GM21786 (cell line): ENCODE results near the gene BCAP31.
"Not testable (repeated sequence)": the region's sequence is repeated elsewhere in the genome, so short reads cannot be mapped to it uniquely, and the experiment has no call there.

Source experiments
- ATAC-seq: cut with Tn5 transposase; IDR thresholded peaks from one replicate; pipeline ENCODE4 v1.9.1; 2021; ENCODE audit not compliant: unreplicated experiment

The BCAP31 gene

DNA sequence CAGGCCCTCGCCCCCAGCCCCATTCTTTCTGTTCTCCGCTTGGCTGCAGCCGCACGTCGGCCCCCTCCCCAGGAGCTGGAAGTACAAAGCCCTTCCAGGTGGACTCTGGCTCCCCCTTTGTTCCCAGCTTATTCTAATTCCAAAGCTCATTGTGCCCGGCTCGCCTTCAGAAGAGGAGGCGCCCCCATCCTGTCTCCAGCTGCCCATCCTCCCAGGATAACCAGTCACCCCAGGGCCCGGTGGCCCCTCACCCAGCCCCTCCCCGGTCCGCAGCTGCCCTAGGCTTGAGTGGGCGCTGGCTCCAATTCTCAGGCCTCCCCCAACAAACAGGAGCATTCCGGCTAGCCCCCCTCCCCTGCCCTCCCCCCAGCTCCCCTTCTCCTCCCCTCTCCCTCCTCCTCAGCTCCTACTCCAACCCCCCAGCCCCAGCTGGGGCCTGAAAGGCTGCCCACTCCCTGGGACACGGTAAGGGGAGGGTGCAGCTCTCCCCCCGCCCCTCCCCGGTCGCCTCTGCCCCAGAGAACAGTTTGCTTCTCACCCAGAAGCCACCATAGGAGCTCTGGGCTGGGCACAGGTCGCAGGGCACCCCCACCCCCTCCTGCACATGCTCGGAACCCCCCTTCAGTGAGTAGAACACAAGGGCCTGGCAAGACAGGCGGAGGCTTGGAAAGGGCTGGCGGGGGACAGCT lies 39.6 kb downstream of the BCAP31 start:
- no peak for ATAC-seq

DNA sequence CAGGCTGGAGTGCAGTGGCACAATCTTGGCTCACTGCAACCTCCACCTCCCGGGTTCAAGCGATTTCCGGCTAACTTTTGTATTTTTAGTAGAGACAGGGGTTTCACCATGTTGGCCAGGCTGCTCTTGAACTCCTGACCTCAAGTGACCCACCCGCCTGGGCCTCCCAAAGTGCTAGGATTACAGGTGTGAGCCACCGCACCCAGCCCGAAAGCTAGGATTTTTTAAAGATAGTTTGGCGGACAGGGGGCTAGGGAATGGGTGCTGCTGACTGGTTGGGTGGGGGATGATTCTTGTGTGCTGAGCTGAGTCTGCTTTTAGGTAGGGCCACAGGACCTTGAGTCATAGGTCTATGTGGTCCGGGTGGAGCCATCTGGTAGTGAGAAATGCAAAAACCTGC lies 40.7 kb downstream of the BCAP31 start:
- not testable (repeated sequence) for ATAC-seq

DNA sequence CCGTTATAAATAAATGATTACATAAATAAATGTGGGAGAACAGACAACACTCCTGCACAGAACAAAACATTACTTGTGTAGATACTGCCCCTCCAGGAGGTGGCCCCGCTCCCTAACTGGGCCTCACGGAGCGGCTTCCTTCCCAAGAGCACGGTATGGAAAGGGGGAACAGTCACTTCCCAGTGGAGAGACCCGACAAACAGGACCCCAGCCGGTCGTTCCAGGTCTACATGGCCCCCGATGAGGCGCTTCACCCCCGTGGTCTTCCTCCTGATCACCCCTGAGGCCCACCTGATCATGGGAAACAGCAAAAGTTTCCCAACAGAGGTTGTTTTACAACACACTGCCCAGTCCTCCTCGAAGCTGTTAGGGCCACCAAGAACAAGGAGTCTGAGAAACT lies 43.0 kb downstream of the BCAP31 start:
- no peak for ATAC-seq

DNA sequence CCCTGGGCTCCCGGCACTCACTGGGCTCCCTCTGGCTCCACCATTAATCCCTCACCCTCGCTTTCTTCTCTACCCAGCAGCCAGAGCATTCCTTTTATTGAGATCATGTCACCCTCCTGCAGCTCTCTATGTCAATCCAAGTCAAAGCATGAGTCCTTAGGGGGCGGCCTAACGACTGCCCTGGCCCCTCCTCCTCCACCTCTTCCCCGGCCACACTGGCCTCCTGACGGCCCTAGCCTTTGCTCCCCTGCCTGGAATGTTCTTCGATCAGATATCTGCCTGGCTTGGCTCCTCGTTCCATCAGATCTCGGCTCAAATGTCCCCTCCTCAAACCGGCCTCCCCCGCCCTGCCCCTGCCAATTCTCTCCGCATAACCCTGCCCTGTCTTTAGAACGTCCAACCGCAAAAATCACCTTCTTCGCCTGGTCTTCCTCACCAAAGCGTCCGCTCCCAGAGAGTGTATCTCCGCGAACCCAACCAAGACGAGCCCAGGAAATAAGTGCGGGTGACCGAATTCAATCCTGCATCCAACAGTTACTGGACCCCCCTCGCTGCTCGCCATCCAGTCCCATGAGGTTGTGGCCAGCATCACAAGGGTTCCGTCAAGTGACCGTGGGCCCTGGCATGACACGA lies 49.9 kb downstream of the BCAP31 start:
- ATAC-seq: no peak

DNA sequence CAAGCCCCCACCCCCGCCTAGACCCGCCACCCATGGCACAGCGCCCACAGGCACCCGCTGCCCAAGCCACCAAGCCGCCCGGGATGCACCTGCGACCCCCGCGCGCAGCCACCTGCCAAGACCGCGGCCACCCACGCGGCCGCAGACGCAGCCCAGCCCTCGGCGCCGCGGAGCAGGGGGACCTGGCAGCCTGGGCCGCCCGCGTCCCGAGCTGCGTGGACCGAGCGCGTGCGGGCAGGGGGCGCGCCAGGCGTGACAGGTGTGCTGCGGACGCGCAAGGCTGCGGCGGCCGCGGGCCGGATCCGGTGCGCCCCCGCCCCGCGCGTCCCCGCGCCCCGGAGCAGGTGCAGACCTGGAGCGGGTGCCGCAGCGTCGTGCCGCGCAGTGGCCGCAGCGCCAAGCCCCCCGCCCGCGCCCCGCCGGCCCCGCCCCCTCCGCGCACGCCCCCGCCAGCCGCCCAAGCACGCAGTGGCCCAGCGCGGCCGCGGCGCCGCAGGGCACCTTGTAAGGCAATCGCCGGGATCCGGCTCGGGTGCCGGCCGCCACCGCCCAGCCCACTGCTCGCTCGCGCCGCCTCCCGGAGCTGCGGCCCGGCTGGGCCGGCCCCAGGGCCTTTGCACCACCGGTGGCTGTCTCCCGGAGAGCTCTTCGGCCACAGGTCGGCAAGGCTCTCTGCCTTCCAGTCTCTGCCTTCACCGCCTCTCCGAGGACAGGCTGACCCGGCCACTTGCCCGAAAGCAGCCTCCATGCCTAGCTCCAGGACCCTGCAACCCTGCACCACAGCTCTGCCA lies 50.6 kb downstream of the BCAP31 start, which contains the start of gene PNCK:
Gene PNCK (minus strand): TSS at position 386 of the 791 bp plus-strand sequence. CDS start 737 bp downstream, outside the sequence.
- ATAC-seq: no peak

DNA sequence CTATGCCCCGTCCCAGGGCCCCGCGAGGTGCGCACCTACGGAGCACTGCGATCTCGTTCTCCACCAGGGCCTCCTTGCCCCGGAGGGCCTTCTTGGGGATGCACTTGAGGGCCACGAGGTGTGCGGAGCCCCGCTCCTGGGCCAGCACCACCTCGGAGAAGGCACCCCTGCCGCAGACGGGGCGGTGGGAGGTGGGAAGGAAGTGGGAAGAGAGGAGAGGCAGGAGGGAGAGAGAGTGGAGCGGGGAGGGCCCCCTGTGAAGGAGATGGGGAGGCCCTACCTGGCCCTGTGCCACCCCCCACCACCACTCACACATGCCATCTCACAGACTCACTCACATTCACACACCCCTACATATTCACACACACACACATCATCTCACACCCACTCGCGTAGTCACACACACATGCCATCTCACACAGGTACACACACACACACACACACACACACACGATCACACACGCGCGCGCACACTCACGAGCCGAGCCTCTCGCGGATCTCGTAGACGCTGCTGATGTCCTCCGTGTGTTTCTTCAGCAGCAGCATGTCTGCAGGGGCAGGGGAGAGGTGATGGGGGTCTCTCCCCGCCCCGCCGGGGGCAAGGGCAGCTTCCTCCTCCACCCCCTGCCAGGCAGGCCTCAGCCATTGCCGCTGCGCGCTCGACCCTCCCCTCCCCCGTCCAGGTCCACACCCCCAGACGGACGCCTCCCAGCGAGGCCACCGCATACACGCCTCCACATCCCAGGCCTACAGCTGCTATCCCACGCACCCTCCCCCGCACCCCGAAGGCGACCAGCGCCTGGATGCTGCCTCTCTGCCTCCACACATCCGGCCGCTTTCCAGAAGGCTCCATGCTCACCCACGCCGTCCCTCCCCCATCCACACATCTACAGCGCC lies 51.4 kb downstream of the BCAP31 start:
- ATAC-seq: no peak

DNA sequence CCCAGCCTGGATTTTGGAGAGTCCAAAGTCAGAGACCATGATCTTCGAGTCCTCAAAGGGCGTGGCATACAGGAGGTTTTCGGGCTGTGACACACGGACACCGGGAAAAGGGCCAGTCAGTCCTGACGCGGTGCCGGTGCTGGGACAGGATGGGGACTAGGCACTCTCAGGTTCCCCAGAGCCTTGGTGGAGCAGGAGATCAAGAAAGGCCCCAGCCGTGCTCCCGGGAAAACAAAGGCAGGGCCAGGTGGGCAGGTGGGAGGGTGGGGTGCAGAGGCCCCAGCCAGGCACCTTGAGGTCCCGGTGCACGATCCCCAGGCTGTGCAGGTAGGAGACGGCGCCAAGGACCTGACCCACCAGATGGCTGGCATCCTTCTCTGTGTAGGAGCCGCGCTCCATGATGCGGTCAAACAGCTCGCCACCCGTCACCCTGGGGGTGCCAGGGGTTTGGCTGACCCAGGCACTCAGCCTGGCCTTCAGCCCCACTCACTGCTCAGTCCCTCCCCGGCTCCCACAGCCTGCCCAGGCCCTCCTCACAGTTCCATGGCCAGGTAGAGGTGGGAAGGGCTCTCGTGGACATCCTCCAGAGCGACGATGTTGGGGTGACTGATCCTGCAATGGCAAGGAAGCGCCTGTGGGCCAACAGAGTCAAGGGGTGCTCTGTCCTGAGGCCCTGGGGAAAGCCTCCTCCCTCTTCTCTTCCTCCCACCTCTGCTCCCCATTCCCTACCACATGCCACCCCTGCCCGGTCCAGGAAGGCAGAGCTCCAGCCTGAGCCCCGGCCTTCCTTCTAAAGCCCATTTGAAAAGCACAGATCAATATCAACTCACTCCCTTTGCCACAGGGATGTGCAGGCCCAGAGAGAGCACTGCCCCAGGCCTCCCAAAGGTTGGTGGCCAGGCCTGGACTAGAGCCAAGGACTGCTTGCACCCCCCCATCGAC lies 52.3 kb downstream of the BCAP31 start:
- ATAC-seq: no peak

DNA sequence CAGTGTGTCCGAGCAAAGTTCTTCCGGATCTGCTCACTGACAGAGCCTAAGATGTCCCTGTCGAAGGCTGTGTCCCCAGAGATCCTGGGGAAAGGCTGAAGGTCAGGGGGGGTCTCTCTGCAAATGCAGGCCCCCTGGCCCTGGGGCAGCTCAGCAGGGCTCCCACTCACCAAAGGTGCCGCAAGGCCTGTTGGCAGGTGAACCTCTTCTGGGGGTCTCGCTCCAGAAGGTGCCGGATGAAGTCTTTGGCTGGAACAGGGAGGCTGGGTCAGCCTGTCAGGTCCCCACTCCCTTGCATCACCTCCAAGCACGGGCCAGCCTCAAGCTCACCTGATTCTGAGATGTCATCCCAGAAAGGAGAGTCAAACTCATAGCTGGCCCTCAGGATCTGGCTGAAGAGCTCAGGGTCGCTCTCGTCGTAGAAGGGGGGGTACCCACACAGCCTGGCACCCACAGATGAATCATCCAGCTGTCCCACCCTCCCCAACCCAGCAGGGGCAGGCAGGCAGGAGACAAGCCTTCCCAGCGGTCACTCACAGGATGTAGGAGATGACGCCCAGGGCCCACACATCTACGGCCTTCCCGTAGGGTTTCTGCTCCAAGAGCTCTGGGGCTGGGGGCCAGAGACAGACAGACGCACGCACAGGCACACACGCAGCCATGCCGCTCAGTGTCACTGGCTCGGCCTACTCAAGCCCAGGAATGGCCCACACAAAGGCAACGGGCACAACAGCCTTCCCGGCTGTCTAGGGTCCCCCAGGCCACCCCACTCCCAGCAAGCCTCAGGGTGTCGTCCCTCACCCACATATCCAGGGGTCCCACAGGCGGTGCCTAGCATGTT lies 53.2 kb downstream of the BCAP31 start:
- no peak for ATAC-seq

DNA sequence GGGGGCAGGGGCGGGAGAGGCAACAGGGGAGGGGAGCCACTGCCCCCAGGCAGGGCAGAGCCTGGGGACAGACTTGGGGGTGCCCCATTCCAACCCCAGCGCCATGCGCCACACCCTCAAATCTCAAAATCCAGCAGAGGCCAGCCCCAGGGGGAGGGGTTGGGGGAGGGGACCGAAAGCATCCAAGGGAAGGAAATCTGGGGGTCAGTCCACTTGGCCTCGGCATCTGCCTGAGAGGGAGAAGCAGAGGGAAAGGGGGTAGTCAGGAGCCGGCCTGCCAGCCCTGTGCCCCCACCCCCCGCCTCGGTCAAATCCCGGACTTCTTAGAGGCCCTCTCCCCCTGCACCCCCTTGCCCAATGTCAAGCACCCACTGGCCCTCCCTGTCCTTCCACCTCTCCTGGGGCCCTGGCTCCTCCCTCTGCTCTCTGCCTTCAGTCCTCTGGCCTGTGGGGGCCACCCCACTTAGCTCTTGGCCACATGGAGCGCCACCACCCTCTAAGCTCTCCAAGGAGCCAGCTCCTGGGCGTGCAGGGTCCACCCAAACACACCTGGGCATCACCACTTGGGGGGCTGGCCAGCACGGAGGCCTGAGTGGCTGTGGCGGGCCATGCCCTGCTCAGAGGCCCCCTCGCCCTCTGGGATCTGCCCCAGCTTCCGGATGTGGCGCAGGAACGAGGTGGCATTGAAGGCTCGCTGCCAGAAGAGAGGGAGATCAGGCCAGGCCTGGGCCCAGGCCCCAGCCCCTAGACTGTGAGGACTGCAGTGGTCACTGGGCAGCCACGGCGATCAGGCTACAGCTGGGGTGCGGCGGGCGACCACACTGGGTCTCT lies 54.1 kb downstream of the BCAP31 start:
- no peak for ATAC-seq

DNA sequence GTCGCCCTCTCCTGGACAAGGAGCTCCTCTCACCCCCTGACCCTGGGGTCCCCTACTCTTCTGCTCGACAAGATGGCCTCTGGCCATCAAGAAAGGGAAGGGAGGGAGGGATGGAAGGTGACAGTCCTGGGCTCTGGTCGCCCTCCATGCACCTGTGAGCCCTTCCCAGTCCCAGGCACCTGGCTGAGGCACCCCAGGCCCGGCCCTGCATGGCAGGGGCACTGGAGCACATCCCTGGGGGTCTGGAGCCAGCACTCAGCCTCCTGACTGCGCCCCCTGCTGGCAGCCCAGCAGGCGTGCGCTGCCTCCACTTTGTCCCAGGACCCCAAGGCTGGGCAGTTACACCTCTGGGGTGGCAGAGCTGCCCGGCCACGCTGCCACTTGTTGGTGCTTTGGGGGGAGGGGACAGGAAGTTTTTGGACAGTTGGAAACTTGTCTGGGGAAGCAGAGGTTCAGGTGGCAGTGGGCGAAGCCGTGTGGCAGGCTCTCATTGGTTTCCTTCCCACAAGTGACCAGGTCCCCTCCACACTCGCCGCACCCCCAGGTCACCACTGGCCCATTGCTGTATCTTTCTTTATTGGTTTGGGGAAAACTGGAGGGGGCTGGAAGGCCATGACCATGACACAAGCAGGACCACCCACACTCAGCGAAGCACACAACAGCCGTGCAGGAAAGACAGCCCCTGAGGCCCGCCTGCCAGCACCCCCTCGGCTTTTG lies 54.9 kb downstream of the BCAP31 start:
- peak; percentile 49 for ATAC-seq

DNA sequence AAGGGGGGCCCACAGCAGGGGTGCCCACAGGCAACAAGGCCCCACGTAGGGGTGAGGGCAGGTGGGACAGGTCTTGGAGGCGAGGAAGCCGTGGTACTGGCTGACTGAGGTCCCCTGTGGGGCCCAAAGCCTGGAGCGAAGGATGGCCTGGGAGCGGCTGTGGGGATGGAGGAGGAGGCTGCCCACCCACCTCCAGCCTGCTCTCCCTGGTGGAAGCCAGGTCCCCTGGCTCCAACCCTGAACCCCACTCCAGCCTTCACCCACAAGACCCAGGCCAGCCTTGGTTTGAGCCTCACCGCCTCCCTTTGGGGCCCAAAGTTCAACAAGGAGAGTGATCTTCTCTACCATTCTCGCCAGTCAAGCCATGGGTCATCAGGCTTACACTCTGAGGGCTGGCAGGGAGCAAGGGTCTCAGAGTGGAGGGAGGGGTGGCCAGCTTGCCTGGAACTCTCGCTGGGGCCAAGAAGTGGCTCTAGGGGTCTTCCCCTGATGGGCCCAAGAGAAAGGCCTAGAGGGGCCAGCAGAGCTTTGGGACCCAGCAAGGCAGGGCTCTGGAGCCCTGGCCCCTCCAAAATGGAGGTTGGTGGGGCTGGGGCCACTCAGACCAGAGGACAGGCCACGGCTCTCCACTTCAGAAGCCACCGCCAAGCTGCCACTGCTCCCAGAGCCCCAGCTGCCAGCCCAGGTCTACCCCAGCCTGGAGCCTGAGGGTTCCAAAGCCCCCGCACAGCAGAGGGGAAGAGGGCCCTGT lies 55.6 kb downstream of the BCAP31 start:
- peak; percentile 16 for ATAC-seq

DNA sequence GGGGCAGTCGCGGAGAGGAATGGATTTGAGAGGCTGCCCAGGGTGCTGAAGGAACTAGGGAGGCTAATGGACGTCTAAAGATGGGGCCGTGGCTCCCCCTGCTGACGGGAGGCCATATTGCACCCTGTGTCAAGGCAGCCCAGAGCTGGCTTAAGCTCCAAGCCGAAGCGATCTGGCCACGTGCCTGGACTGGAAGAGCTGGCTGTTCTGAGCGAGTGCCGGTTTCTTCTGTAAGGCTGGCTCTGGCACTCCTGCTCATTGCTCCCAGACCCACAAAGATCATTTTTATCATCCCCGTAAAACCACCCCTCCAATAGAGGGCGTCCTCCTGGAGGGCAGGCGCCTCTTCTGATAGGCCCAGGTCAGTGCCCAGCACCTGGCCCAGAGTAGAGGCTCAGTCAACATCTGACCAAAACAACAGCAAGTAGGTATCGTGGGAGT lies 56.2 kb downstream of the BCAP31 start:
- ATAC-seq: peak; percentile 50

DNA sequence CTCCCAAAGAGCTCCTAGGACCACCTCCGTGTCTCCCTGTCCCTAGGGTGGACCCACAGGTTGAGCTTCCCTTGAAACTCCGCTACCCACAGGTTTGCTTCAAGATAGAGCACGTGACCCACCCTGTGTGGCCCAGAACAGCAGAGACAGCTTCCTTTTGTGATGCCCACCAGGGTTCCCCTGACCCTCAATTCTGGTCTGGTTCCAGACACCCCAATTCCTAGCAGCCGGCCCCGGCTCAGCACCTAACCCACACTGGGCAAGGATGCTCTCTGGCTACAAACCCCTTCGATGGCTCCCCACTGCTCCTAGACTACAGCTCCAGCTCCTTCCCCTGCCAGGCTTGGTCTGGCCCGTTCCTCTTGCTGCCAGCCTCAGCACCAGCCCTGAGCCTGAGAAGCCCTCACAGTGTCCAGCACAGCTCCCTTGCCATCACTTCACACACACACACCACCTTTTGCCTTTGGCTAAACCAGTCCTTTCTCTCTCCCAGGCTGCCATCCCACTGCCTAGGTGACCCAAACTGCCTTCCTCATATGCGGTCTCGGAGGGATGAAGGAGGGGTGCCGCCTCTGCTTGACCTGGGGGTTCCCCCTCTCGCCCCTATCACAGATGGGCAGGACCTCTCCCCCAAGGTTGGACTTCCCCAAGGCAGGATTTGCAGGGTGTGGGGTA lies 56.8 kb downstream of the BCAP31 start:
- peak; percentile 15 for ATAC-seq

DNA sequence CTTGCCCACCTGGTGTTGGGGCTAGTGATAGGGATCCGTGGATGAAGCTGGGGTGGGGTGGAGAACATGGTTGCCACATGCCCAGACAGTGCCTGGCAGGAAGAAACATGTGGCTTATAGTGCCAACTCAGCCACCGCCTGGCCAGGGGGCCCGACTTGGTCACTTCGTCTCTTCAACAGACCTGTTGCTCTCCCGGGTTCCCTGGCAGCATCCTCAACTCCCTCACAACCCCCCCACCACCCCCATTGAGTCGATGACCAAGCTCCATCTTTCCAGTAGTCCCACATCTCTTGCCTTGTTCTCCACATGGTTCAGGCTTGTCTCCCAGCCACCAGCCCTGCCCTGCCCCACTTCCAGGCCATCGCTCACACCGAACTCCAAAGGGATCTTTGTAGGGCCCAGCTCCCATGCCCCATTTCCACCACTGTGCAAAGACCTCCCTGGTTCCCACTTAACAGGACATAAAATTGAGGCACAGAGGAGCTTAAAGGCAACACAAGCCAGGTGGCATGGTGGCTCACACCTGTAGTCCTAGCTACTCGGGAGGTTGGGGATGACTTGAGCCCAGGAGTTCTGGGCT lies 58.4 kb downstream of the BCAP31 start:
- no peak for ATAC-seq

DNA sequence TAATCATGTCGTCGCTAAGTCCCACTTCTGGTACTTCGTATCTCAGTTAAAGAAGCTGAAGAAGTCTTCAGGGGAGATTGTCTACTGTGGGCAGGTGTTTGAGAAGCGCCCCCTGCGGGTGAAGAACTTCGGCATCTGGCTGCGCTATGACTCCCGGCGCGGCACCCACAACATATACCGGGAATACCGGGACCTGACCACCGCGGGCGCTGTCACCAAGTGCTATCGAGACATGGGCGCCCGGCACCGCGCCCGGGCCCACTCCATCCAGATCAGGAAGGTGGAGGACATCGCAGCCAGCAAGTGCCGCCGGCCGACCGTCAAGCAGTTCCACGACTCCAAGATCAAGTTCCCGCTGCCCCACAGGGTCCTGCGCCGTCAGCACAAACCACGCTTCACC lies 61.9 kb downstream of the BCAP31 start:
- ATAC-seq: no peak

DNA sequence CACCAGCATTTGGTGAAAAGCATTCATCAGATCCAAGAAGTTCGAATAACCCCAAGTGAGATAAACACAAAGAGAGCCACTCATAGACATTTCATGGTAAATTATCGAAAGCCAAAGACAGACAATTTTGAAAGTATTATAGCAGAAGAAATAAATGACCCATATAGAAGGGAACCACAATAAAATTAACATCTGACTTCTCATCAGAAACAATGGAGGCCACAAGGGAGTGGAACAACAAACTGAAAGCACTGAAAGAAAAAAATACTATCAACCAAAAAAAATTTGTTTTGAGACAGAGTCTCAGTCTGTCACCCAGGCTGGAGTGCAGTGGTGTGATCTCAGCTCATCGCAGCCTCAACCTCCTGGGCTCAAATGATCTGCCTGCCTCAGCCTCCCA lies 64.9 kb downstream of the BCAP31 start:
- no peak for ATAC-seq
